HG02938 (cell line): Measurements from ENCODE around the gene DNMT3B.

ENCODE experiments used
- ATAC-seq: cut with Tn5 transposase; IDR thresholded peaks from one replicate; pipeline ENCODE4 v1.9.1; 2021; ENCODE audit warnings: mild to moderate bottlenecking, moderate library complexity; ENCODE audit not compliant: unreplicated experiment

Gene DNMT3B

GRCh38 chr20:32820698-32821377 lies 58.7 kb downstream of the DNMT3B start:
- ATAC-seq, result no peak

- ATAC-seq, result no peak
Observed at GRCh38 chr20:32822225-32822624, 60.0 kb downstream of the DNMT3B start.

- ATAC-seq, result no peak
Observed at GRCh38 chr20:32823078-32823477, 60.9 kb downstream of the DNMT3B start.

- no peak for ATAC-seq
Observed at GRCh38 chr20:32823737-32824588, 61.8 kb downstream of the DNMT3B start.

GRCh38 chr20:32828029-32828680 lies 66.0 kb downstream of the DNMT3B start:
- no peak for ATAC-seq

- no peak for ATAC-seq
Observed at GRCh38 chr20:32829311-32830005, 67.3 kb downstream of the DNMT3B start.

- no peak for ATAC-seq
Observed at GRCh38 chr20:32830437-32830836, 68.3 kb downstream of the DNMT3B start.

GRCh38 chr20:32831982-32832381 lies 69.8 kb downstream of the DNMT3B start:
- no peak for ATAC-seq

- no peak for ATAC-seq
Observed at GRCh38 chr20:32832664-32833063, 70.5 kb downstream of the DNMT3B start.

GRCh38 chr20:32834972-32835371 lies 72.8 kb downstream of the DNMT3B start:
- ATAC-seq, result no peak

GRCh38 chr20:32837157-32837556 lies 75.0 kb downstream of the DNMT3B start:
- ATAC-seq, result no peak

- ATAC-seq, result no peak
Observed at GRCh38 chr20:32839227-32839981, 77.2 kb downstream of the DNMT3B start.

- ATAC-seq, result no peak
Observed at GRCh38 chr20:32839982-32840285, 77.7 kb downstream of the DNMT3B start.

GRCh38 chr20:32841174-32841573 lies 79.0 kb downstream of the DNMT3B start:
- no peak for ATAC-seq

GRCh38 chr20:32841632-32842031 lies 79.4 kb downstream of the DNMT3B start:
- no peak for ATAC-seq

GRCh38 chr20:32842688-32843524 lies 80.7 kb downstream of the DNMT3B start:
- ATAC-seq, result no peak

- no peak for ATAC-seq
Observed at GRCh38 chr20:32845786-32846185, 83.6 kb downstream of the DNMT3B start.

- ATAC-seq, result no peak
Observed at GRCh38 chr20:32846852-32847251, 84.7 kb downstream of the DNMT3B start.

GRCh38 chr20:32847964-32848363 lies 85.8 kb downstream of the DNMT3B start:
- ATAC-seq, result no peak

- ATAC-seq, result no peak
Observed at GRCh38 chr20:32848846-32849245, 86.7 kb downstream of the DNMT3B start.
